Panc1 (cell line): ENCODE measurements around the gene COL11A1. TPM values are rescaled to one million over a fixed set of nuclear protein-coding genes. Genes with fewer than 3 reads are reported as not detected.

Source experiments
- ATAC-seq: fragments of 200-7000 bp; cut with Tn5 transposase; 2 replicates; pipeline ENCODE4 v1.9.1; 2020; ENCODE audit warnings: mild to moderate bottlenecking, moderate library complexity
- BruUV-seq: library from RNA; stranded (reverse); fragments of 400-500 nt; replicated peaks from 2 replicates; lab custom pipeline; 2021; lab: Mats Ljungman, UMichigan
- CTCF ChIA-PET: fragments of 300-600 bp; sonication (Branson Sonifier 250); formaldehyde crosslinking; loops from one replicate; lab custom pipeline; 2022; ENCODE audit warnings: antibody characterized with exemption; lab: Charles Lee
- POLR2A ChIA-PET: fragments of 300-600 bp; sonication (Branson Sonifier 250); formaldehyde crosslinking; loops from one replicate; lab custom pipeline; 2022; ENCODE audit warnings: antibody characterized with exemption; lab: Charles Lee
- DNase-seq: peaks from one replicate; pipeline ENCODE4 v3.0.0-alpha.2; 2010; ENCODE audit warnings: low read depth, low spot score
- H3K27ac ChIP-seq: 2 replicates; pipeline ENCODE4 v1.5.1; 2011; ENCODE audit warnings: mild to moderate bottlenecking, low read length, inconsistent platforms
- H3K27me3 ChIP-seq: fragments of 200-500 bp; sonication (Bioruptor generic); 2 replicates; pipeline ENCODE4 v1.6.0; 2014; ENCODE audit warnings: low read length, inconsistent platforms; ENCODE audit not compliant: control insufficient read depth, insufficient read depth
- H3K36me3 ChIP-seq: fragments of 200-500 bp; sonication (Bioruptor generic); 2 replicates; pipeline ENCODE4 v1.5.1; 2014; ENCODE audit warnings: inconsistent platforms, mild to moderate bottlenecking, low read length, moderate library complexity; ENCODE audit not compliant: control insufficient read depth, insufficient read depth
- H3K4me1 ChIP-seq: 2 replicates; pipeline ENCODE4 v1.5.1; 2011; ENCODE audit warnings: inconsistent platforms, mild to moderate bottlenecking, low read length, moderate library complexity; ENCODE audit not compliant: control insufficient read depth, insufficient read depth
- H3K4me3 ChIP-seq, 2 experiments: 2 replicates each; pipeline ENCODE4 v1.5.1; 2011 to 2012; ENCODE audit warnings: low read depth in 2 of 2, low read length in 2 of 2, mild to moderate bottlenecking in 2 of 2, inconsistent platforms in 1 of 2, moderate library complexity in 1 of 2
- H3K9me3 ChIP-seq: fragments of 200-500 bp; sonication (Bioruptor generic); 2 replicates; pipeline ENCODE4 v1.5.1; 2014; ENCODE audit warnings: low read depth, mild to moderate bottlenecking, inconsistent platforms, low read length, moderate library complexity; ENCODE audit not compliant: control insufficient read depth, insufficient read depth
- POLR2AphosphoS5 ChIP-seq: IDR thresholded peaks from 2 replicates; pipeline ENCODE4 v1.6.1; 2012; ENCODE audit warnings: mild to moderate bottlenecking, low read depth, low read length, moderate library complexity
- SIN3A ChIP-seq: IDR thresholded peaks from 2 replicates; pipeline ENCODE4 v1.6.1; 2012; ENCODE audit warnings: low read depth, mild to moderate bottlenecking, low read length, moderate library complexity, borderline replicate concordance; ENCODE audit not compliant: insufficient read depth
- TCF7L2 ChIP-seq: IDR thresholded peaks from 2 replicates; pipeline ENCODE4 v1.6.1; 2011; ENCODE audit warnings: mild to moderate bottlenecking, low read depth, low read length, inconsistent platforms
- in situ Hi-C: cut with HindIII; loops from 2 replicates; pipeline ENCODE4 v1.10.0; 2016; ENCODE audit warnings: low sequenced_read_pairs, low pct_unique_long_range_greater_than_20kb
- intact Hi-C: fragments of 100-400 bp; cut with micrococcal nuclease; formaldehyde crosslinking; loops from one replicate; pipeline ENCODE4 v1.10.0; 2022; ENCODE audit not compliant: unreplicated experiment
- total RNA-seq: library from RNA; stranded (reverse); gene quantifications from one replicate; pipeline ENCODE4 v1.2.1, GENCODE V29; 2021; ENCODE audit not compliant: unreplicated experiment
- TF ChIP-seq, protein P1 (sequence below): fragments of 450-650 bp; IDR thresholded peaks from 2 replicates; pipeline ENCODE4 v1.5.1; 2017; ENCODE audit warnings: mild to moderate bottlenecking
- TF ChIP-seq, protein P2 (sequence below), 2 experiments: IDR thresholded peaks; 2 replicates each; pipeline ENCODE4 v1.6.1; 2011 to 2012; ENCODE audit warnings: low read depth in 2 of 2, control low read depth in 1 of 2, low read length in 1 of 2, mild to moderate bottlenecking in 1 of 2, moderate library complexity in 1 of 2; ENCODE audit not compliant: insufficient read depth in 1 of 2

Gene COL11A1
- total RNA-seq, 1 experiment from 2014 or later, result 106 TPM

DNA sequence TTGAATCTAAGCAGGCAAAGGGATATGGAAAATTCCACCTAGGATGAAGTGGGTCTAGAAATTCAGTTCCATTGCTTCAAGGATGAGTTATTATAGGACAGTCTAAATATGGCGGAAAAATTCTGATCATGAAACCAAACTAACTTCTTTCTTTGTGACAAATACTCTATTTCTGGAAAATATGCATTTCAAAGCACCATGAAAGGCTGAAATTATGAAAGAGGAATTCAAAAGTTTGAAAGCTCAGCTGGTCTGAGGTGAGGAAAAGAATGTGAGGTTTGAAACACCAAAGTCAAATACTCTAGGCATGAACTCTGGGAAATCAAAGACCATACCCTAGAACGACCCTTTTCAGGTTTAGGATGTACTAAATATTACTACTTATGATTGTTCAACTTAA is 36.4 kb upstream of the COL11A1 start:
- Histone ChIP-seq H3K9me3 (no peaks in the 10 kb centered on the region), H3K27me3 (no peaks in the 10 kb centered on the region), H3K27ac (no peak overlapping the region), H3K4me1 (no peaks in the 10 kb centered on the region), H3K4me3 (no peak overlapping the region), H3K36me3 (no peaks in the 10 kb centered on the region)
- ChIA-PET CTCF (no interaction called here), POLR2A (no interaction called here)
- in situ Hi-C loops, result no loop called here
- BruUV-seq, result no TSS peak
- intact Hi-C loops, result no loop called here
- DNase-seq (no peak), ATAC-seq (no peak)
- TF ChIP-seq, protein P1, sequence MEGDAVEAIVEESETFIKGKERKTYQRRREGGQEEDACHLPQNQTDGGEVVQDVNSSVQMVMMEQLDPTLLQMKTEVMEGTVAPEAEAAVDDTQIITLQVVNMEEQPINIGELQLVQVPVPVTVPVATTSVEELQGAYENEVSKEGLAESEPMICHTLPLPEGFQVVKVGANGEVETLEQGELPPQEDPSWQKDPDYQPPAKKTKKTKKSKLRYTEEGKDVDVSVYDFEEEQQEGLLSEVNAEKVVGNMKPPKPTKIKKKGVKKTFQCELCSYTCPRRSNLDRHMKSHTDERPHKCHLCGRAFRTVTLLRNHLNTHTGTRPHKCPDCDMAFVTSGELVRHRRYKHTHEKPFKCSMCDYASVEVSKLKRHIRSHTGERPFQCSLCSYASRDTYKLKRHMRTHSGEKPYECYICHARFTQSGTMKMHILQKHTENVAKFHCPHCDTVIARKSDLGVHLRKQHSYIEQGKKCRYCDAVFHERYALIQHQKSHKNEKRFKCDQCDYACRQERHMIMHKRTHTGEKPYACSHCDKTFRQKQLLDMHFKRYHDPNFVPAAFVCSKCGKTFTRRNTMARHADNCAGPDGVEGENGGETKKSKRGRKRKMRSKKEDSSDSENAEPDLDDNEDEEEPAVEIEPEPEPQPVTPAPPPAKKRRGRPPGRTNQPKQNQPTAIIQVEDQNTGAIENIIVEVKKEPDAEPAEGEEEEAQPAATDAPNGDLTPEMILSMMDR, result no peak
- TF ChIP-seq, protein P2, sequence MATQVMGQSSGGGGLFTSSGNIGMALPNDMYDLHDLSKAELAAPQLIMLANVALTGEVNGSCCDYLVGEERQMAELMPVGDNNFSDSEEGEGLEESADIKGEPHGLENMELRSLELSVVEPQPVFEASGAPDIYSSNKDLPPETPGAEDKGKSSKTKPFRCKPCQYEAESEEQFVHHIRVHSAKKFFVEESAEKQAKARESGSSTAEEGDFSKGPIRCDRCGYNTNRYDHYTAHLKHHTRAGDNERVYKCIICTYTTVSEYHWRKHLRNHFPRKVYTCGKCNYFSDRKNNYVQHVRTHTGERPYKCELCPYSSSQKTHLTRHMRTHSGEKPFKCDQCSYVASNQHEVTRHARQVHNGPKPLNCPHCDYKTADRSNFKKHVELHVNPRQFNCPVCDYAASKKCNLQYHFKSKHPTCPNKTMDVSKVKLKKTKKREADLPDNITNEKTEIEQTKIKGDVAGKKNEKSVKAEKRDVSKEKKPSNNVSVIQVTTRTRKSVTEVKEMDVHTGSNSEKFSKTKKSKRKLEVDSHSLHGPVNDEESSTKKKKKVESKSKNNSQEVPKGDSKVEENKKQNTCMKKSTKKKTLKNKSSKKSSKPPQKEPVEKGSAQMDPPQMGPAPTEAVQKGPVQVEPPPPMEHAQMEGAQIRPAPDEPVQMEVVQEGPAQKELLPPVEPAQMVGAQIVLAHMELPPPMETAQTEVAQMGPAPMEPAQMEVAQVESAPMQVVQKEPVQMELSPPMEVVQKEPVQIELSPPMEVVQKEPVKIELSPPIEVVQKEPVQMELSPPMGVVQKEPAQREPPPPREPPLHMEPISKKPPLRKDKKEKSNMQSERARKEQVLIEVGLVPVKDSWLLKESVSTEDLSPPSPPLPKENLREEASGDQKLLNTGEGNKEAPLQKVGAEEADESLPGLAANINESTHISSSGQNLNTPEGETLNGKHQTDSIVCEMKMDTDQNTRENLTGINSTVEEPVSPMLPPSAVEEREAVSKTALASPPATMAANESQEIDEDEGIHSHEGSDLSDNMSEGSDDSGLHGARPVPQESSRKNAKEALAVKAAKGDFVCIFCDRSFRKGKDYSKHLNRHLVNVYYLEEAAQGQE (IDR thresholded peaks at IDR 0.05; ENCODE audit: insufficient read depth in 1 of 2, low read depth in 2 of 2, low read length in 1 of 2), result no peak
- TF ChIP-seq TCF7L2 (no peak), POLR2AphosphoS5 (no peak)

DNA sequence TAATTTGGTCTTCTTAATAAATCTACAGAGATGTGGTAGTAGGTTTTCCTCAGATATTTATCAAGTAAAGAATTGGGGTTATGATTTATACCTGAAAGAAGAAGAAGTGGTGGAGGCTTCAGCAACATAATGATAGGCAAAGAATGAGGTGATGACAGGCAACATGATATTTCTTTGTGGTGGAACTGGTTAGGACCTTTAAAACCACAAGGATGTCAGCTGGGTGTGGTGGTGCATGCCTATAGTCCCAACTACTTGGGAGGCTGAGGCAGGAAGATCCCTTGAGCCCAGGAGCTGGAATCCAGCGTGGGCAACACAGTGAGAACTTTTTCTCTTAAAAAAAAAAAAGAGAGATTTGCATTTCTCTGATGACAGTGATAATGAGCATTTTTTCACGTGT is 34.1 kb upstream of the COL11A1 start:
- POLR2A ChIA-PET, result no interaction called here
- H3K27ac ChIP-seq, result no peak overlapping the region

More for the DNA sequence above, 34.1 kb upstream of the COL11A1 start:
- BruUV-seq, result no TSS peak
- TF ChIP-seq, protein P1, result no peak
- TF ChIP-seq SIN3A (no peak), TCF7L2 (no peak), POLR2AphosphoS5 (no peak)
- TF ChIP-seq, protein P2 (IDR thresholded peaks at IDR 0.05; ENCODE audit: insufficient read depth in 1 of 2, low read depth in 2 of 2, low read length in 1 of 2), result no peak
- in situ Hi-C loops (no loop called here), intact Hi-C loops (no loop called here)
- no peaks in the 10 kb centered on the region for H3K27me3 ChIP-seq
- no peaks in the 10 kb centered on the region for H3K4me1 ChIP-seq
- no peak for ATAC-seq
- CTCF ChIA-PET, result no interaction called here
- no peak for DNase-seq
- no peaks in the 10 kb centered on the region for H3K36me3 ChIP-seq
- H3K4me3 ChIP-seq, result no peak overlapping the region
- H3K9me3 ChIP-seq, result no peaks in the 10 kb centered on the region
